PFSK-1 (cell line): Measurements from ENCODE around the gene STAM2.

ENCODE experiments used
- REST ChIP-seq, 2 experiments: IDR thresholded peaks; 2 replicates each; pipeline versions ENCODE4 v1.6.1 to v1.8.0; 2011 to 2012; ENCODE audit warnings: low read depth in 2 of 2, low read length in 2 of 2, control low read depth in 1 of 2, inconsistent platforms in 1 of 2, mild to moderate bottlenecking in 1 of 2, moderate library complexity in 1 of 2; ENCODE audit not compliant: insufficient read depth in 1 of 2
- TAF1 ChIP-seq: IDR thresholded peaks from 2 replicates; pipeline ENCODE4 v1.6.1; 2012; ENCODE audit warnings: low read length, control low read depth, borderline replicate concordance; ENCODE audit not compliant: insufficient read depth

- no peak for TF ChIP-seq TAF1
- no peak for TF ChIP-seq REST (IDR thresholded peaks at IDR 0.05; ENCODE audit: insufficient read depth in 1 of 2, low read depth in 2 of 2, low read length in 2 of 2)
Measured at GRCh38 chr2:152092095-152092494, 83.5 kb downstream of the STAM2 start.
